ENCODE data around the gene SLC6A12. TPM values are rescaled to one million over a fixed set of nuclear protein-coding genes. Genes with fewer than 3 reads are reported as not detected.

The SLC6A12 gene
- total RNA-seq, 1 experiment from 2014 or later, result 0.17 TPM

- H4K91ac ChIP-seq (ENCODE audit: insufficient read length, low read depth, low read length), result no peak overlapping the region
- no peaks in the 10 kb centered on the region; a peak in 2 of 7 replicates for H3K36me3 Mint-ChIP-seq (ENCODE audit: insufficient read depth in 1 of 3, low read depth in 3 of 3)
- H3K23me2 ChIP-seq (ENCODE audit: insufficient read length, low read depth, low read length, poor library complexity, severe bottlenecking), result no peaks in the 10 kb centered on the region
- WGBS (ENCODE audit: extremely low coverage, insufficient read length, low lambda C conversion rate), result no CpG with 5 or more reads among the region's 10 CpGs
- no peak for DNase-seq
- H3K4me2 ChIP-seq (ENCODE audit: insufficient read depth, insufficient read length, low read length), result no peak overlapping the region
- H2BK5ac ChIP-seq (ENCODE audit: insufficient read length, low read length), result no peak overlapping the region
- H2BK120ac ChIP-seq (ENCODE audit: low read depth, low read length, poor library complexity, severe bottlenecking), result no peak overlapping the region
- H2AK5ac ChIP-seq (ENCODE audit: insufficient read length, low read length), result no peak overlapping the region
- H3K79me2 ChIP-seq (ENCODE audit: insufficient read depth, low read length), result no peaks in the 10 kb centered on the region
- peaks cover 48 to 69% of the 10 kb centered on the region in 2 experiments for H3K4me1 Mint-ChIP-seq
- H3K27me3 ChIP-seq (ENCODE audit: insufficient read depth, low read length), result no peaks in the 10 kb centered on the region
- peak overlapping the region in 1 of 3 experiments; percentile 57; a peak in 1 of 7 replicates for H3K27ac Mint-ChIP-seq
- H4K5ac ChIP-seq (ENCODE audit: insufficient read length, low read depth, low read length), result no peak overlapping the region
- no peak overlapping the region for H4K8ac ChIP-seq (replicated peaks; ENCODE audit: insufficient read length, low read depth, low read length)
- no peak overlapping the region for H2BK12ac ChIP-seq (ENCODE audit: insufficient read length, low read depth, low read length)
- H2BK20ac ChIP-seq (ENCODE audit: low read depth, low read length, poor library complexity, severe bottlenecking), result no peak overlapping the region
- H3K9me3 Mint-ChIP-seq, result no peaks in the 10 kb centered on the region
- H3K9ac ChIP-seq (ENCODE audit: extremely low read depth, insufficient read length, low read length), result no peak overlapping the region
- no peak overlapping the region for H3K4me3 Mint-ChIP-seq
- no peaks in the 10 kb centered on the region for H4K20me1 ChIP-seq (ENCODE audit: control insufficient read depth, insufficient read depth, insufficient read length)
- H3K27me3 Mint-ChIP-seq (ENCODE audit: low read depth), result peaks cover 20% of the 10 kb centered on the region
- no peak for TF ChIP-seq CTCF (conservative IDR thresholded peaks at IDR 0.05)
- no peak overlapping the region for H3K23ac ChIP-seq (ENCODE audit: insufficient read length, low read depth, low read length)
- H3K18ac ChIP-seq (ENCODE audit: insufficient read length, low read depth, low read length), result no peak overlapping the region
- H3K27ac ChIP-seq (ENCODE audit: insufficient read length, low read depth, low read length), result no peak overlapping the region
- peaks cover 6% of the 10 kb centered on the region; the same call in 1 of the 2 replicates for H3K4me1 ChIP-seq (ENCODE audit: insufficient read depth, low read length)
- H3K14ac ChIP-seq (ENCODE audit: insufficient read depth, low read length), result no peak overlapping the region
- no peak overlapping the region for H2AFZ ChIP-seq (ENCODE audit: low read length)
- H3K79me1 ChIP-seq (ENCODE audit: insufficient read depth, low read depth, low read length, poor library complexity, severe bottlenecking), result no peaks in the 10 kb centered on the region
- H3K9me3 ChIP-seq (ENCODE audit: control insufficient read depth, low read depth, low read length), result no peaks in the 10 kb centered on the region
- H3K56ac ChIP-seq (ENCODE audit: insufficient read length, low read depth, low read length), result no peak overlapping the region
- no peak overlapping the region for H3T11ph ChIP-seq (ENCODE audit: low read length)
- H2BK15ac ChIP-seq (ENCODE audit: low read depth, low read length), result no peak overlapping the region
- no peak overlapping the region for H3K4ac ChIP-seq (ENCODE audit: low read depth, low read length)
Observed at GRCh38 chr12:171276-171675, 42.7 kb downstream of the SLC6A12 start.
